B cell (primary cell): ENCODE results near the gene PSMF1. TPM values are rescaled to one million over a fixed set of nuclear protein-coding genes. Genes with fewer than 3 reads are reported as not detected.

ENCODE experiments used
- ATAC-seq: fragments of 200-7000 bp; cut with Tn5 transposase; one replicate; pipeline ENCODE4 v1.10.0; 2021; ENCODE audit warnings: low read depth, mild to moderate bottlenecking, moderate number of reproducible peaks, moderate library complexity
- CTCF ChIA-PET: fragments of 350-600 bp; sonication (Branson Sonifier 250); formaldehyde crosslinking; loops from one replicate; lab custom pipeline; 2021; ENCODE audit warnings: antibody characterized with exemption, inconsistent platforms; lab: Charles Lee
- POLR2A ChIA-PET: fragments of 350-600 bp; sonication (Branson Sonifier 250); formaldehyde crosslinking; loops from one replicate; lab custom pipeline; 2021; ENCODE audit warnings: antibody characterized with exemption; lab: Charles Lee
- DNase-seq: peaks from one replicate; pipeline ENCODE4 v3.0.0; 2013
- H2AFZ ChIP-seq: 2 replicates; pipeline ENCODE4 v1.6.1; 2012; ENCODE audit warnings: mild to moderate bottlenecking, low read depth, low read length; ENCODE audit not compliant: insufficient read depth, poor library complexity, severe bottlenecking
- H3K27ac ChIP-seq, 2 donors: 1 replicate in 1 of 2; 2 replicates in 1 of 2; pipeline ENCODE4 v1.5.1; 2012 to 2013; ENCODE audit warnings: low read length in 2 of 2, mild to moderate bottlenecking in 2 of 2, moderate library complexity in 1 of 2
- H3K27me3 ChIP-seq, 4 experiments: fragments of 200-600 bp in 1 of 4; sonication (generic) in 1 of 4; replicated peaks in 1 of 4; 1 replicate in 2 of 4; 2 replicates in 2 of 4; pipeline versions ENCODE4 v1.6.1 to v1.7.0; 2013 to 2016; ENCODE audit warnings: low read length in 3 of 4, mild to moderate bottlenecking in 2 of 4, mixed read lengths in 1 of 4, moderate library complexity in 1 of 4; ENCODE audit not compliant: insufficient read depth in 4 of 4, control insufficient read depth in 3 of 4; ENCODE audit errors: control extremely low read depth in 1 of 4
- H3K36me3 ChIP-seq, 2 experiments: replicated peaks in 1 of 2; 1 replicate in 1 of 2; 2 replicates in 1 of 2; pipeline versions ENCODE4 v1.6.1 to v1.7.1; 2013; ENCODE audit warnings: low read length in 1 of 2; ENCODE audit not compliant: insufficient read depth in 2 of 2, control insufficient read depth in 1 of 2; ENCODE audit errors: control extremely low read depth in 1 of 2, extremely low read depth in 1 of 2
- H3K4me1 ChIP-seq, 2 donors: fragments of 200-600 bp in 1 of 2; sonication (generic) in 1 of 2; 1 replicate in 1 of 2; 2 replicates in 1 of 2; pipeline versions ENCODE4 v1.5.1 to v1.6.1; 2013 to 2017; ENCODE audit warnings: low read length in 2 of 2; ENCODE audit not compliant: control insufficient read depth in 2 of 2, insufficient read depth in 2 of 2
- H3K4me2 ChIP-seq: replicated peaks from 2 replicates; pipeline ENCODE3; 2012; ENCODE audit warnings: mild to moderate bottlenecking, low read depth, low read length; ENCODE audit not compliant: poor library complexity, severe bottlenecking
- H3K4me3 ChIP-seq, 5 experiments: fragments of 200-600 bp in 1 of 5; sonication (generic) in 1 of 5; 1 replicate in 3 of 5; 2 replicates in 2 of 5; pipeline versions ENCODE4 v1.5.1 to v1.7.0; 2011 to 2016; ENCODE audit warnings: low read length in 4 of 5, mild to moderate bottlenecking in 4 of 5, low read depth in 2 of 5, control low read depth in 1 of 5, moderate library complexity in 1 of 5; ENCODE audit not compliant: insufficient read depth in 1 of 5; ENCODE audit errors: control extremely low read depth in 1 of 5, extremely low read depth in 1 of 5
- H3K79me2 ChIP-seq: fragments of 200-600 bp; sonication (generic); one replicate; pipeline ENCODE4 v1.6.0; 2016; ENCODE audit warnings: low read length; ENCODE audit not compliant: control insufficient read depth, insufficient read depth
- H3K9ac ChIP-seq: fragments of 200-600 bp; sonication (generic); 2 replicates; pipeline ENCODE4 v1.6.1; 2017; ENCODE audit warnings: mild to moderate bottlenecking, low read length, moderate library complexity
- H3K9me3 ChIP-seq, 3 donors: one replicate each; pipeline versions ENCODE4 v1.6.1 to v1.7.1; 2013; ENCODE audit warnings: low read length in 2 of 3; ENCODE audit not compliant: control insufficient read depth in 2 of 3, insufficient read depth in 1 of 3; ENCODE audit errors: control extremely low read depth in 1 of 3
- H4K20me1 ChIP-seq: 2 replicates; pipeline ENCODE4 v1.6.0; 2012; ENCODE audit warnings: mild to moderate bottlenecking, low read length; ENCODE audit not compliant: insufficient read depth, control insufficient read depth, poor library complexity, severe bottlenecking
- H3K27ac Mint-ChIP-seq: one replicate; pipeline ENCODE4 v1.8.0; 2021; ENCODE audit warnings: mixed read lengths
- H3K27me3 Mint-ChIP-seq: one replicate; pipeline ENCODE4 v1.8.0; 2021; ENCODE audit warnings: mixed read lengths
- H3K4me1 Mint-ChIP-seq: one replicate; pipeline ENCODE4 v1.8.0; 2021; ENCODE audit warnings: mixed read lengths
- H3K4me3 Mint-ChIP-seq: one replicate; pipeline ENCODE4 v1.8.0; 2021; ENCODE audit warnings: mixed read lengths
- H3K9me3 Mint-ChIP-seq: one replicate; pipeline ENCODE4 v1.8.0; 2022; ENCODE audit warnings: mixed read lengths; ENCODE audit not compliant: insufficient read depth
- EZH2 ChIP-seq: IDR thresholded peaks from 2 replicates; pipeline ENCODE4 v1.6.1; 2012; ENCODE audit warnings: borderline replicate concordance, low read depth, mild to moderate bottlenecking, moderate library complexity, low read length; ENCODE audit not compliant: insufficient read depth, poor library complexity, severe bottlenecking
- WGBS: methylation state at CpG from one replicate; pipeline ENCODE4 v1.1.5; 2013; ENCODE audit warnings: missing lambda C conversion rate; ENCODE audit not compliant: insufficient coverage; 5-methylcytosine and 5-hydroxymethylcytosine counted together
- intact Hi-C: fragments of 100-400 bp; cut with micrococcal nuclease; formaldehyde crosslinking; loops from one replicate; pipeline ENCODE4 v1.10.0; 2022
- polyA plus RNA-seq: library from polyadenylated mRNA; depleted of rRNA; stranded (reverse); fragments of >200 nt; gene quantifications from 2 replicates; pipeline ENCODE4 v1.2.3, GENCODE V29; 2012
- total RNA-seq, 2 donors: library from RNA; stranded (reverse); fragments of 120-200 nt in 1 of 2; gene quantifications; 1 replicate in 1 of 2; 2 replicates in 1 of 2; pipeline versions ENCODE4 v1.2.3 to v1.2.4, GENCODE V29; 2013 to 2022
- TF ChIP-seq, protein P1 (sequence below): fragments of 200-600 bp; IDR thresholded peaks from one replicate; pipeline ENCODE4 v1.8.0; 2022; ENCODE audit warnings: antibody characterized with exemption, mild to moderate bottlenecking

Gene PSMF1
- total and polyA plus RNA-seq, 2 donors (not counting 1 experiment from before 2014, with no cell fraction given): 113 to 132 TPM

DNA sequence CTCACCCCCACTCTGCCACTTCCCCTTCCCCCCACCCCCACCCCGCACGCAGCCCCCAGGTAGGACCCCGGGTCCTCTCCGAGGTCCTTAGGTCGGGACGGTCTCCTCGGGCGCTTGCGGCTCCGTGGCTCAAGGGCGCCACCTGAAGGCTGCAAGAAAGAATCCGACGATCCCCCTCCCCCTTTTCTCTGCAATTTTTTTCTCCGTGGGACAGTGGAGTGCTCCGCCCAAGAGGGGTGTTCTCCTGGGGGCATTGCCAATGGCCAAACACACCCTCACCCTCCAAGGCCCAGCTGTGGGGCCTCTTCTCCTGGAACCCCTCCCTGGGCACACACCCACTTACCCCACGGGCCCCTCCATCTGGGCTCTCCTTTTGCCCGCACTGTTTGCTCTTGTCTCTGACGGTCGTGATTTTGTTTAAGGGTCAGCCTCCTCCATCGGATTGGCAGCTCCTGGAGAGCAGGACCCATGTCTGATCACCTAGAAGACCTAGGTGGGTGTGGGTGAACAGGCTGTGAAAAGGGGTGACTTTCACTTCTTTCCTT, 67.5 kb downstream of the PSMF1 start:
- no peaks in the 10 kb centered on the region for H3K36me3 ChIP-seq
- H3K4me3 Mint-ChIP-seq: peak overlapping the region; percentile 66
- no peaks in the 10 kb centered on the region for H3K79me2 ChIP-seq
- H3K4me2 ChIP-seq: peak overlapping the region; percentile 67
- H3K27ac Mint-ChIP-seq: no peak overlapping the region
- H3K4me3 ChIP-seq: no peak overlapping the region
- peaks cover 0 to 38% (median 17%) of the 10 kb centered on the region in 4 experiments for H3K27me3 ChIP-seq
- H3K9me3 ChIP-seq: no peaks in the 10 kb centered on the region
- H3K9me3 Mint-ChIP-seq: no peaks in the 10 kb centered on the region
- intact Hi-C loops: no loop called here
- H3K4me1 ChIP-seq: peaks cover 0 to 6% of the 10 kb centered on the region in 2 donors
- ChIA-PET POLR2A (no interaction called here), CTCF (no interaction called here)
- no peak overlapping the region for H3K27ac ChIP-seq
- no peak overlapping the region for H2AFZ ChIP-seq
- ATAC-seq (peak; percentile 33), DNase-seq (peak; percentile 47)
- H4K20me1 ChIP-seq: no peaks in the 10 kb centered on the region
- H3K4me1 Mint-ChIP-seq: peaks cover 12% of the 10 kb centered on the region
- 18% methylated on average over 18 of the region's 20 CpGs for WGBS
- no peak overlapping the region for H3K9ac ChIP-seq
- H3K27me3 Mint-ChIP-seq: peaks cover 32% of the 10 kb centered on the region
- no peak for TF ChIP-seq EZH2
- TF ChIP-seq, protein P1, sequence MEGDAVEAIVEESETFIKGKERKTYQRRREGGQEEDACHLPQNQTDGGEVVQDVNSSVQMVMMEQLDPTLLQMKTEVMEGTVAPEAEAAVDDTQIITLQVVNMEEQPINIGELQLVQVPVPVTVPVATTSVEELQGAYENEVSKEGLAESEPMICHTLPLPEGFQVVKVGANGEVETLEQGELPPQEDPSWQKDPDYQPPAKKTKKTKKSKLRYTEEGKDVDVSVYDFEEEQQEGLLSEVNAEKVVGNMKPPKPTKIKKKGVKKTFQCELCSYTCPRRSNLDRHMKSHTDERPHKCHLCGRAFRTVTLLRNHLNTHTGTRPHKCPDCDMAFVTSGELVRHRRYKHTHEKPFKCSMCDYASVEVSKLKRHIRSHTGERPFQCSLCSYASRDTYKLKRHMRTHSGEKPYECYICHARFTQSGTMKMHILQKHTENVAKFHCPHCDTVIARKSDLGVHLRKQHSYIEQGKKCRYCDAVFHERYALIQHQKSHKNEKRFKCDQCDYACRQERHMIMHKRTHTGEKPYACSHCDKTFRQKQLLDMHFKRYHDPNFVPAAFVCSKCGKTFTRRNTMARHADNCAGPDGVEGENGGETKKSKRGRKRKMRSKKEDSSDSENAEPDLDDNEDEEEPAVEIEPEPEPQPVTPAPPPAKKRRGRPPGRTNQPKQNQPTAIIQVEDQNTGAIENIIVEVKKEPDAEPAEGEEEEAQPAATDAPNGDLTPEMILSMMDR: peak; percentile 59

DNA sequence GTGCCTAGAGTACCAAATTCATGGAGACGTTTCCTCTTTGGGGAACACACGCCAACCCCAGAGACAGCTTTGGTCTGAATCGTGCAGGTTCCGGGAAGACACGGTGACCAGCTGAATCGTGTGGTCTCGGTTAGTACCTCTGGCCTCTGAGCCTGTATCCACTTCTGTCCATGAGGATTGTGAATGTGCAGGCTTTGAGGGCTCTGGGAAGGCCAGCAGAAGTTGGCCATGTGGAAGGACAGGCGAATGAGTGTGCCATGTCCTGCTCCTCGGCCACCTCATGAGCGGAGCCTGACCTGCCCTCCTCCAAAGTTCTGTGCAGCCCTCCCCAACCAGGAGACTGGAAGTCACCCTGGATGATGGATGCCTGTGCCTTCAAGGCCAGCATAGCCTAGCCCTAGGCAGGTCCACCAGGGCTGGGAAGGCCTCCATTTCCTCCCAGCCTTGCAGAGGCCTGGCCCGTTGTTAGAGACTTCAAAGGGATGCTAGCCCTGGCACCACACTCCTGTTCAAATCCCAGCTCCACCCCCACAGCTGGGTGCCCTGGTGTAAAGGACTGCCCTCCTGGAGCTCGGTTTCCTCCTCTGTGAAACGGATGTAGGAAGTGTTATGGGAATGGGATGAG, 68.1 kb downstream of the PSMF1 start:
- H3K36me3 ChIP-seq: no peaks in the 10 kb centered on the region
- TF ChIP-seq, protein P1: no peak
- TF ChIP-seq EZH2: no peak
- ChIA-PET CTCF (interaction anchor here (1.0 kb wide), 1 partner anchor 78 kb away, joined by 3 read pairs; no protein-coding TSS in a partner anchor), POLR2A (no interaction called here)
- no peaks in the 10 kb centered on the region for H3K9me3 Mint-ChIP-seq
- no peak overlapping the region for H3K27ac ChIP-seq
- H3K27me3 ChIP-seq: peaks cover 0 to 38% (median 17%) of the 10 kb centered on the region in 4 experiments
- intact Hi-C loops: no loop called here
- H3K4me1 Mint-ChIP-seq: peaks cover 12% of the 10 kb centered on the region
- H3K79me2 ChIP-seq: no peaks in the 10 kb centered on the region
- H3K4me2 ChIP-seq: no peak overlapping the region
- peaks cover 32% of the 10 kb centered on the region for H3K27me3 Mint-ChIP-seq
- ATAC-seq (no peak), DNase-seq (no peak)
- no peaks in the 10 kb centered on the region for H3K9me3 ChIP-seq
- 93% methylated on average over 10 of the region's 13 CpGs for WGBS
- H3K4me3 ChIP-seq: no peak overlapping the region
- H3K27ac Mint-ChIP-seq: no peak overlapping the region
- peaks cover 0 to 6% of the 10 kb centered on the region in 2 donors for H3K4me1 ChIP-seq
- no peak overlapping the region for H2AFZ ChIP-seq
- H4K20me1 ChIP-seq: no peaks in the 10 kb centered on the region
- H3K4me3 Mint-ChIP-seq: peak overlapping the region; percentile 66
- no peak overlapping the region for H3K9ac ChIP-seq
